CD4-positive, alpha-beta T cell treated with Interleukin-6 at 100 ng/mL for 8 hours (primary cell): ENCODE measurements around the gene SCTR.
A peak's percentile ranks its signal among the peaks of the same experiment; 100 is the strongest.
"Not testable (repeated sequence)": the region's sequence is repeated elsewhere in the genome, so short reads cannot be mapped to it uniquely, and the experiment has no call there.

Experiments
- DNase-seq: peaks from one replicate; pipeline ENCODE4 v3.0.0-alpha.2; 2020; ENCODE audit warnings: mixed read lengths, low spot score

SCTR gene

GRCh38 chr2:119407430-119408220 lies 116.7 kb downstream of the SCTR start:
- peak; percentile 26 for DNase-seq

DNA sequence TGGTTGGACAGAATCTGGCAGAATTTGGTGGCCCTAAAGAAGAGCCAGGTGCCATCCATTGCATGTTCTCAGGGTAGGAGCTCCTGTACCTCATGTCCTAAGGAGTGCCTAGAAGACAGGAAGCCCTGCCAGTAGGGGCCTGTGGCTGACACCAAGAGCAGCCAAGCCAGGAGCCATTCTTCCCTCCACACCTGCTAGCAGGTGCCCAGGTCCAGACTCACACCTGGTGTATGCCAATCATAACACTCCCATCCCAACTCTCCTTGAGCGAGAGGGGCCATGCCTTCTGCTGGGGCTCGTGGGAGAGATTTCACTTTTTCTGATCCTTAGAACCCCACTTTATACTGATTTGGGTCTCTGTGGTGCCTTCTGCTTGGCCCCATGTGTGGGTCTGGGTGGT lies 119.1 kb downstream of the SCTR start:
- no peak for DNase-seq

GRCh38 chr2:119403618-119404017 lies 120.7 kb downstream of the SCTR start:
- not testable (repeated sequence) for DNase-seq

DNA sequence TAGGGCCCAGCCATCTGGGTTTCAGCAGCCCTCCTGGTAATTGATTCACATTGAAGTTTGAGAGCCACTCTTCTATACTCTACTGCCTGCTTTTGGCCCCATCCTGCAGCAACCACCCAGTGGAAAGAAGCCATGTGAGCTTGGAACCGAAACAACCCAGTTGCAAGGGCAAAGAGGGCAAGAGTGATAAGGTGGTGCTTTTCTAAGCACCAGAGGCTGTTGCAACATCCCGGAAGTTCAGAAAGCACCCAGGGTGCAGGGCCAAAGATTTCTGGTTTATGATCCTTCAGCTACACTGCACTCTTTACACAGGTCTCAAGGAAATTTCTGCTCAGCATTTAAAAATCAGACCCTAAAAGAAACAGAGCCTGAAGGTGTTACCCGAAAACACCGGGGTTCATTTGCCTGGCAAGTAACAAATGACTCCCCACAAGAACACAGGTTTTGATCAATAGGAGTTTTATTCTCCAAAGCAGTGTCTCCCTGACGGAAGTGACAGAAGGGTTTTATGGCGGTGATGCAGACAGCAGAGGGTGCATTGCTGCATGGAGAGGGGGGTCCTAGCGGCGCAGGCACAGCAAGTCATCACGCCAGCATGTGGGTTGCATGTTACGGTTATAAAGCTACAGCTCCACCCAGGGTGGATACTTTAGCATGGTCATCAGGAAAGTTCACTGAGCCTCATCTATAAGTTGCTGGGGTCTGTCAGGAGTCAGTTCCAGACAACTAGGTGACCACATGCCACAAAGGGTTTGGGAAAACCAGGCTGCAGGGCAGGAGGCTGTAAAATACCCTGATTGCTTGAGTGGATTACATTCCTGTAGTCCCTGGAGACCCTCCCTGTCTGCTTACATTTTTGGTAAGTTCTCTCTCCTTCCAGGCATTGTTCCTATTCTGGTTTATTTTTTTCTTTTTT lies 121.4 kb downstream of the SCTR start:
- DNase-seq: no peak

DNA sequence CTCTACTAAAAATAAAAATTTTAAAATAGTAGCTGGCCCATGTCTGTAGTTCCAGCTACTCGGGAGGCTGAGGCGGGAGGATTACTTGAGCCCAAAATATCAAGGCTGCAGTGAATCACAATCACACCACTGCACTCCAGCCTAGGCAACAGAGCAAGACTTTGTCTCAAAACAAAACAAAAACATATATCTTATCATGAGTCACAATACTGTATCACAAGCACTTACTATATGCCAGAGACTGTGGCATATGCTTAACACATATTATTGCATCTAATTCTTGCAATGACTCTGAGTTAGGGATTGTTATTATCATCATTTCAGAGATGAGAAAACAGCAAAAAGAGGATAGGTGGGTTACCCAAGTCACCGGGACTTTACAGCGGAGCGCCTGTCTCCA lies 122.2 kb downstream of the SCTR start:
- DNase-seq: no peak

DNA sequence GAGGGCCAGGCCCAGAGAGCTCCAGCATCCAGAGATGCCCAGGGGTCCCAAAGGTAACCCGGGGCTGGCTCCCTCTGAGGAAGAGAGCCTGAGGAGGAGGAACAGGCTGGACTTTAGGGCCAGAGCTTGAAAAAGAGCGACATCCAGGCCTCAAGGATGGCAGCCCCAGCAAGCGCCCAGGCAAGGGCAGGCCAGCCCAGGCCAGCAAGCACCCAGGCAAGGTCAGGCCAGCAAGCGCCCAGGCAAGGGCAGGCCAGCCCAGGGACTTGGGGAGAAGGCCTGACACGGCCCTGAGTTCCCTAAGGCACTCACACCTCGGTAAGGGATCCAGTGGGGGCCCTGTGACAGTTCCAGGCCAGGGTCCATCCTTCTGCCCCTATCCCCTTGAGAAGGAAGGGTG lies 127.1 kb downstream of the SCTR start:
- no peak for DNase-seq

DNA sequence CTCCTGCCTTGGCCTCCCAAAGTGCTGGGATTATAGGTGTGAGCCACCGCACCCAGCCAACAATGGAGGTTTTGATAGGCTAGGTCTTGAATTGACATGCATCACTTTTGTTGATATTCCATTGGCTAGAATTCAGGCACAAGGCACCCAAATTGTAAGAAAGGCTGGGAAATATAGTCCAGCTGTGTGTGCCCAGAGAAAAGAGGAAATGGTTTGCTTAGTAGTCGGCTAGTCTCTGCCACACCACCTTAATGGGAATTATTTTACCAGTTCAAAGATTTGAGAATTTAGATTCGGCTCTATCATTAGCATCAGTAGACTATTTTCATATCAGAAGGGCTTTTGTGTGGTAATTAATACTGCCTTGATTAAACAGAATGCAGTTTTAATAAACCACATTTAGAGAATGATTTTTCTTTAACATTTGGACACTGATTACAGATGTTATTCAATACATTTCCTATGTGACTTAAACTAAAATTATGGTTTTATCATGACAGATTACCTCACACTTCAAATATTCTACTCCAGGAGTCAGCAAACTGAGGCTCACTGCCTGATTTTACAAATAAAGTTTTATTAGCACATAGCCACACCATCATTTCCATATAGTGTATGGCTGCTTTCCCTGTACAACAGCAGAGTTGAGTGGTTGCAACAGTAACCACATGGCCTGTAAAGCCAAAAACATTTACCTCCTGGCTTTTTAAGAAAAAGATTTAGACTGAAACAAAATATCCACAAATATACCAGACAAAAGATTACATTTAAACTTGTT lies 130.1 kb downstream of the SCTR start:
- no peak for DNase-seq
